UCSD-AML1 (cell line): ENCODE measurements around the gene ARHGAP25.

Experiments used
- DNase-seq: peaks from one replicate; lab custom pipeline; 2025; ENCODE audit not compliant: unreplicated experiment; lab: John Stamatoyannopoulos, UW

ARHGAP25 gene

GRCh38 chr2:68857202-68857845 lies 122.7 kb downstream of the ARHGAP25 start:
- DNase-seq = no peak

GRCh38 chr2:68857855-68858456 lies 123.3 kb downstream of the ARHGAP25 start:
- no peak for DNase-seq

- no peak for DNase-seq
Measured at GRCh38 chr2:68860111-68860510, 125.5 kb downstream of the ARHGAP25 start.

- no peak for DNase-seq
Measured at GRCh38 chr2:68861330-68861729, 126.7 kb downstream of the ARHGAP25 start.

GRCh38 chr2:68862889-68863288 lies 128.3 kb downstream of the ARHGAP25 start:
- DNase-seq = no peak

GRCh38 chr2:68863996-68864395 lies 129.4 kb downstream of the ARHGAP25 start:
- DNase-seq = no peak

- no peak for DNase-seq
Measured at GRCh38 chr2:68865108-68865507, 130.5 kb downstream of the ARHGAP25 start.

- DNase-seq = no peak
Measured at GRCh38 chr2:68870215-68870614, 135.6 kb downstream of the ARHGAP25 start.

GRCh38 chr2:68871159-68871764 lies 136.7 kb downstream of the ARHGAP25 start, which contains the start of gene BMP10:
Gene BMP10, minus strand, starts transcription at chr2:68871397. Its CDS starts 39 bp downstream, at chr2:68871358.
- DNase-seq = no peak
